Kidney epithelial cell (primary cell): Measurements from ENCODE around the gene FAAH2. TPM values are rescaled to one million over a fixed set of nuclear protein-coding genes. Genes with fewer than 3 reads are reported as not detected.

Source experiments
- DNase-seq: peaks from one replicate; pipeline ENCODE4 v3.0.0-alpha.2; 2010; ENCODE audit warnings: low read depth
- H3K27me3 ChIP-seq: 2 replicates; pipeline ENCODE4 v1.6.0; 2011; ENCODE audit warnings: low read length; ENCODE audit not compliant: control insufficient read depth, insufficient read depth
- H3K36me3 ChIP-seq: 2 replicates; pipeline ENCODE4 v1.5.1; 2011; ENCODE audit warnings: low read length; ENCODE audit not compliant: control insufficient read depth, insufficient read depth
- H3K4me3 ChIP-seq: 2 replicates; pipeline ENCODE4 v1.5.1; 2011; ENCODE audit warnings: low read depth, mild to moderate bottlenecking, control low read depth, low read length
- CTCF ChIP-seq: IDR thresholded peaks from 2 replicates; pipeline ENCODE4 v1.5.1; 2011; ENCODE audit warnings: mild to moderate bottlenecking, moderate library complexity, low read length, control low read depth, inconsistent platforms; ENCODE audit not compliant: insufficient read depth, poor library complexity, severe bottlenecking
- total RNA-seq: library from RNA; depleted of rRNA; stranded (reverse); fragments of >200 nt; gene quantifications from 2 replicates; pipeline ENCODE4 v1.2.3, GENCODE V29; 2015

FAAH2 gene
- 5.3 and 11.5 TPM in 2 replicates for total RNA-seq

- peak; percentile 3 for TF ChIP-seq CTCF
- Histone ChIP-seq H3K36me3 (no peaks in the 10 kb centered on the region), H3K27me3 (no peaks in the 10 kb centered on the region), H3K4me3 (peak within 1 kb of the TSS; percentile 50)
- DNase-seq, result peak; percentile 75
These were observed at the start of gene FAAH2 for GRCh38 chrX:57286507-57287251. Gene FAAH2 (plus strand): TSS chrX:57286706. CDS start chrX:57286826, 120 bp downstream.

GRCh38 chrX:57241967-57242366 is 44.5 kb upstream of the FAAH2 start:
- no peak overlapping the region for H3K4me3 ChIP-seq
- no peaks in the 10 kb centered on the region for H3K27me3 ChIP-seq
- TF ChIP-seq CTCF, result no peak
- DNase-seq, result no peak
- no peaks in the 10 kb centered on the region for H3K36me3 ChIP-seq

GRCh38 chrX:57251965-57252364 is 34.5 kb upstream of the FAAH2 start:
- DNase-seq, result no peak
- no peak for TF ChIP-seq CTCF
- no peak overlapping the region for H3K4me3 ChIP-seq
- H3K27me3 ChIP-seq, result no peaks in the 10 kb centered on the region
- H3K36me3 ChIP-seq, result no peaks in the 10 kb centered on the region

- no peak for TF ChIP-seq CTCF
- Histone ChIP-seq H3K36me3 (no peaks in the 10 kb centered on the region), H3K4me3 (no peak overlapping the region), H3K27me3 (no peaks in the 10 kb centered on the region)
- no peak for DNase-seq
These were observed 21.4 kb upstream of the FAAH2 start for GRCh38 chrX:57265126-57265525.

GRCh38 chrX:57266275-57266674 is 20.2 kb upstream of the FAAH2 start:
- no peak for TF ChIP-seq CTCF
- no peaks in the 10 kb centered on the region for H3K27me3 ChIP-seq
- H3K4me3 ChIP-seq, result no peak overlapping the region
- DNase-seq, result no peak
- H3K36me3 ChIP-seq, result no peaks in the 10 kb centered on the region

GRCh38 chrX:57266871-57267270 is 19.6 kb upstream of the FAAH2 start:
- Histone ChIP-seq H3K27me3 (no peaks in the 10 kb centered on the region), H3K36me3 (no peaks in the 10 kb centered on the region), H3K4me3 (no peak overlapping the region)
- no peak for TF ChIP-seq CTCF
- no peak for DNase-seq
